Ishikawa (cell line): Measurements from ENCODE around the gene FAM222B.

ENCODE experiments used
- CEBPB ChIP-seq: IDR thresholded peaks from 2 replicates; pipeline ENCODE4 v1.6.1; 2012
- TCF12 ChIP-seq: IDR thresholded peaks from 2 replicates; pipeline ENCODE4 v1.6.1; 2012; ENCODE audit warnings: low read depth
- YY1 ChIP-seq: IDR thresholded peaks from 2 replicates; pipeline ENCODE4 v1.6.1; 2012; ENCODE audit warnings: low read depth

DNA sequence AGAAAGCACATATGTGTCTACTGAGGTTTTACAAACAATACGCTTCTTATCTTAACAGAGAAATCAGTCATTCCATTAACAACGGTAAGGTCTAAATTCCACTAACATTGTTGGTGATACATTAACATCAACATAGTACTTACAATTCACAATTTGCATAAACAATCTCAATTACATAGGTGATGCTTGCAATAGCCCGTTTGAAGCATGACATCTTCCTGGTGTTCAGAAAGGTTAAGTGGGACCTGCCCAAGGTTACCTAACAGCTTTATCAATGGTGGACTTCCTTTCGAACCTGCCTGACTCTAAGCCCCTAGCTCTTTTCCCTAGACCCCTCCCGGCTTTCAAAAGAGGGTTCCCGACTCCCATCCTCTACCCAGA is 699 bp downstream of the FAM222B start:
- no peak for TF ChIP-seq CEBPB
- TF ChIP-seq TCF12, result no peak
- no peak for TF ChIP-seq YY1
